ENCODE results near the gene MED13L. TPM values are rescaled to one million over a fixed set of nuclear protein-coding genes. Genes with fewer than 3 reads are reported as not detected.

Gene MED13L
- total RNA-seq, 1 experiment from 2014 or later = 89.0 TPM

DNA sequence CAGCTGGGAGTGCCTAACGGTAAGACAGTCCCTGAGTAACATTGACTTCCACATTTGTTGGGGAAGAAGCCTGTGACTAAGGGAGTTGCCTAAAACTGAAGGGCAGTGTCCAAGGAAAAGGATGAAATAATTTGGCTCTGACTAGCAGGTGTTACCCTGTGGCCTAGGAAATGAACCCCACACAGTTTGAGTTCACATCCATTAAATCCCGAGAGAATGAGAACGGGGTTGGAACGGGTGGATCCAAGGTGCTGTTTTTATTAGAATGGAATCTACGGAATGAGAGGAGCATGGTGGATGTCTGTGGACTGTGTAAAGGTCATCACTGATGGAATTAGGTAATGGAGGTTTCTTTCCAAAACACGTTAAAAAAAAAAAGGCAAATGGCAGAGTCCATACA, 324.0 kb downstream of the MED13L start:
- TF ChIP-seq, protein P1, sequence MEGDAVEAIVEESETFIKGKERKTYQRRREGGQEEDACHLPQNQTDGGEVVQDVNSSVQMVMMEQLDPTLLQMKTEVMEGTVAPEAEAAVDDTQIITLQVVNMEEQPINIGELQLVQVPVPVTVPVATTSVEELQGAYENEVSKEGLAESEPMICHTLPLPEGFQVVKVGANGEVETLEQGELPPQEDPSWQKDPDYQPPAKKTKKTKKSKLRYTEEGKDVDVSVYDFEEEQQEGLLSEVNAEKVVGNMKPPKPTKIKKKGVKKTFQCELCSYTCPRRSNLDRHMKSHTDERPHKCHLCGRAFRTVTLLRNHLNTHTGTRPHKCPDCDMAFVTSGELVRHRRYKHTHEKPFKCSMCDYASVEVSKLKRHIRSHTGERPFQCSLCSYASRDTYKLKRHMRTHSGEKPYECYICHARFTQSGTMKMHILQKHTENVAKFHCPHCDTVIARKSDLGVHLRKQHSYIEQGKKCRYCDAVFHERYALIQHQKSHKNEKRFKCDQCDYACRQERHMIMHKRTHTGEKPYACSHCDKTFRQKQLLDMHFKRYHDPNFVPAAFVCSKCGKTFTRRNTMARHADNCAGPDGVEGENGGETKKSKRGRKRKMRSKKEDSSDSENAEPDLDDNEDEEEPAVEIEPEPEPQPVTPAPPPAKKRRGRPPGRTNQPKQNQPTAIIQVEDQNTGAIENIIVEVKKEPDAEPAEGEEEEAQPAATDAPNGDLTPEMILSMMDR (IDR thresholded peaks at IDR 0.05; ENCODE audit: unreplicated experiment) = no peak
- Mint-ChIP-seq H3K9me3 (ENCODE audit: low read depth, unreplicated experiment) (peaks cover 3% of the 10 kb centered on the region), H3K4me1 (ENCODE audit: low read depth, unreplicated experiment) (no peaks in the 10 kb centered on the region), H3K27me3 (ENCODE audit: unreplicated experiment) (no peaks in the 10 kb centered on the region), H3K27ac (ENCODE audit: unreplicated experiment) (no peak overlapping the region), H3K4me3 (ENCODE audit: low read depth, unreplicated experiment) (no peak overlapping the region), H3K36me3 (ENCODE audit: insufficient read depth, unreplicated experiment) (peaks cover 8% of the 10 kb centered on the region)
- intact Hi-C loops (cut with micrococcal nuclease; ENCODE audit: unreplicated experiment) = no loop called here
- no TSS peak for BruUV-seq (replicated peaks)
- no peak for DNase-seq
- CTCF ChIA-PET = no interaction called here

DNA sequence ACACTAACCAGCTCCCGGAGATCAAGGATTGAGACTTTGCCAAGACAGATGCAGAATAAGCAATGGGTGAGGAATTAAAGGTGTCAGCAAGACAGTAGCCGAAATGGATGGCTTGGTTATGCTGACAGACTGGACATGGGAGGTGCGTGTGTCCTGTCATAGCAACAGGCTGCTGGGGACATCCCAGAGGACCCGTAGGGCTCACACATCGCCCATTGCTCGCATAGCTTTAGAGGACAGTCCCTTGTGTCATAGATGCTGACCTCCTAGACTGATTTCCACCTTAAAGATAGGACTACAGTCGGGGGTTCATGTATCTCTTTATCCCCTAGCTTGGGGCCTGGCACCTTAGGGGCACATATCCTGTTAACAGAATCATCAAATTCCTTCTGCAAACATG, 324.5 kb downstream of the MED13L start:
- no peak for DNase-seq
- no TSS peak for BruUV-seq (replicated peaks)
- intact Hi-C loops (cut with micrococcal nuclease; ENCODE audit: unreplicated experiment) = no loop called here
- Mint-ChIP-seq H3K9me3 (ENCODE audit: low read depth, unreplicated experiment) (peaks cover 3% of the 10 kb centered on the region), H3K4me3 (ENCODE audit: low read depth, unreplicated experiment) (no peak overlapping the region), H3K27ac (ENCODE audit: unreplicated experiment) (no peak overlapping the region), H3K36me3 (ENCODE audit: insufficient read depth, unreplicated experiment) (peaks cover 8% of the 10 kb centered on the region), H3K27me3 (ENCODE audit: unreplicated experiment) (no peaks in the 10 kb centered on the region), H3K4me1 (ENCODE audit: low read depth, unreplicated experiment) (no peaks in the 10 kb centered on the region)
- TF ChIP-seq, protein P1 (IDR thresholded peaks at IDR 0.05; ENCODE audit: unreplicated experiment) = no peak
- CTCF ChIA-PET = no interaction called here

DNA sequence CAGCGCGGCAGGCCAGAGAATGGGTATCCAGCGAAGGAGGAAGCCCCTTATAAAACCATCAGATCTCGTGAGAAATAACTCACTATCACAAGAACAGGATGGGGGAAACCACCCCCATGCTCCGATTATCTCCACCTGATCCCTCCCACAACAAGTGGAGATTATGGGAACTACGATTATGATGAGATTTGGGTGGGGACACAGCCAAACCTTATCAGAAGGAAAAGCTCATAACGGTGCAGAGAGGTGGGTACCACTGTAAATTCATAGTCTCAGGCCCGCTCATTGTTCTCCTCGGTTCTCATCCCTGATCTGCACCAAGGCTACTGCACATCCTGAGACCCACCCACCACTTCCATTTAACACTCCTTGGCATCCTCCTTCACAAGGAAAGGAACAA, 326.5 kb downstream of the MED13L start:
- peaks cover 3% of the 10 kb centered on the region for H3K9me3 Mint-ChIP-seq (ENCODE audit: low read depth, unreplicated experiment)
- H3K36me3 Mint-ChIP-seq (ENCODE audit: insufficient read depth, unreplicated experiment) = peaks cover 8% of the 10 kb centered on the region
- CTCF ChIA-PET = no interaction called here
- intact Hi-C loops (cut with micrococcal nuclease; ENCODE audit: unreplicated experiment) = no loop called here
- TF ChIP-seq, protein P1 (IDR thresholded peaks at IDR 0.05; ENCODE audit: unreplicated experiment) = no peak
- H3K27me3 Mint-ChIP-seq (ENCODE audit: unreplicated experiment) = no peaks in the 10 kb centered on the region
- no peak overlapping the region for H3K4me3 Mint-ChIP-seq (ENCODE audit: low read depth, unreplicated experiment)
- DNase-seq = no peak
- BruUV-seq (replicated peaks) = no TSS peak
- H3K4me1 Mint-ChIP-seq (ENCODE audit: low read depth, unreplicated experiment) = no peaks in the 10 kb centered on the region
- H3K27ac Mint-ChIP-seq (ENCODE audit: unreplicated experiment) = no peak overlapping the region

DNA sequence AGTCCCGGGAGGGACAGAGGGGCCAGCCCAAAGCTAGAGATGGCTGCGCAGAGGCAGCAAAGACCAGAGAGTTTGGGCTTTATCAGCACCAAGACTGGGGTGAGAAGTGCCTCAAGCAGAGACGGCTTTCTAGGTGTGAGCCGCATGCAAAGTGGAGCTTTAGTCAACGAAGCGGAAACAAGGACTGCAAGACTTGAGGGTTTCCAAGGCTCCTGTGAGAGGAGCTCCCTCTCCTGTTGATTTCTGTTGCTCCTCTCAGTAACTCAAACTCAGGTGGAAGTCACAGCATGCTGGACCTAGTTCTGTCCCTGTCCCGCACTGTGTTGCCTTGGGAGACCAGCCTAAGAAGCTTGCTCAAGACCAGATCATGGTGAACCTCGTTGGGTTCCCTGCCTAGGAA, 327.8 kb downstream of the MED13L start:
- Mint-ChIP-seq H3K4me3 (ENCODE audit: low read depth, unreplicated experiment) (no peak overlapping the region), H3K27me3 (ENCODE audit: unreplicated experiment) (no peaks in the 10 kb centered on the region), H3K9me3 (ENCODE audit: low read depth, unreplicated experiment) (peaks cover 3% of the 10 kb centered on the region), H3K27ac (ENCODE audit: unreplicated experiment) (no peak overlapping the region), H3K4me1 (ENCODE audit: low read depth, unreplicated experiment) (no peaks in the 10 kb centered on the region), H3K36me3 (ENCODE audit: insufficient read depth, unreplicated experiment) (peaks cover 8% of the 10 kb centered on the region)
- no TSS peak for BruUV-seq (replicated peaks)
- CTCF ChIA-PET = no interaction called here
- intact Hi-C loops (cut with micrococcal nuclease; ENCODE audit: unreplicated experiment) = no loop called here
- TF ChIP-seq, protein P1 (IDR thresholded peaks at IDR 0.05; ENCODE audit: unreplicated experiment) = no peak
- no peak for DNase-seq
